Thymus (tissue), 11 donors: ENCODE results near the gene TRIM37. TPM values are rescaled to one million over a fixed set of nuclear protein-coding genes. Genes with fewer than 3 reads are reported as not detected.

Source experiments
- DNase-seq, 9 donors: peaks; one replicate each; pipeline ENCODE4 v3.0.0-alpha.2; 2013; ENCODE audit warnings: low spot score in 9 of 9, low read depth in 6 of 9, missing footprints in 1 of 9
- H3K27ac ChIP-seq, 2 donors: one replicate each; pipeline ENCODE4 v1.5.1; 2013; ENCODE audit warnings: control low read depth in 1 of 2, low read depth in 1 of 2, low read length in 1 of 2, mild to moderate bottlenecking in 1 of 2, moderate library complexity in 1 of 2
- H3K27me3 ChIP-seq, 2 donors: one replicate each; pipeline ENCODE4 v1.5.1; 2013; ENCODE audit warnings: low read length in 1 of 2; ENCODE audit not compliant: control insufficient read depth in 2 of 2, insufficient read depth in 1 of 2
- H3K36me3 ChIP-seq, 2 donors: one replicate each; pipeline ENCODE4 v1.5.1; 2013; ENCODE audit warnings: low read length in 1 of 2, mild to moderate bottlenecking in 1 of 2, moderate library complexity in 1 of 2; ENCODE audit not compliant: control insufficient read depth in 2 of 2, insufficient read depth in 2 of 2
- H3K4me1 ChIP-seq, 2 donors: one replicate each; pipeline ENCODE4 v1.5.1; 2013; ENCODE audit warnings: low read length in 2 of 2; ENCODE audit not compliant: control insufficient read depth in 2 of 2, insufficient read depth in 2 of 2
- H3K4me3 ChIP-seq, 2 donors: one replicate each; pipeline ENCODE4 v1.5.1; 2013; ENCODE audit warnings: low read length in 2 of 2, control low read depth in 1 of 2, mild to moderate bottlenecking in 1 of 2
- H3K9me3 ChIP-seq, 2 donors: one replicate each; pipeline ENCODE4 v1.5.1; 2013; ENCODE audit warnings: low read length in 1 of 2, mild to moderate bottlenecking in 1 of 2; ENCODE audit not compliant: control insufficient read depth in 2 of 2, insufficient read depth in 1 of 2
- WGBS: extraction: QIAGEN DNeasy Blood & Tissue Kit; methylation state at CpG from one replicate; pipeline ENCODE4 v1.1.7; 2013; 5-methylcytosine and 5-hydroxymethylcytosine counted together
- polyA plus RNA-seq: library from polyadenylated mRNA; stranded (reverse); fragments of 200-250 nt; gene quantifications from one replicate; pipeline ENCODE4 v1.2.3, GENCODE V29; 2013
- total RNA-seq: library from RNA; stranded (reverse); fragments of 120-200 nt; gene quantifications from one replicate; pipeline ENCODE4 v1.2.4, GENCODE V29; 2013
- donor health status: healthy.

Gene TRIM37
- total and polyA plus RNA-seq, 2 donors: 14.1 to 17.1 TPM

- WGBS: 97% methylated on average over 7 of the region's 7 CpGs
- H3K4me3 ChIP-seq: no peak overlapping the region
- peaks cover 0 to 3% of the 10 kb centered on the region in 2 donors for H3K4me1 ChIP-seq
- peaks cover 7 to 17% of the 10 kb centered on the region in 2 donors for H3K36me3 ChIP-seq
- H3K27ac ChIP-seq: no peak overlapping the region
- no peaks in the 10 kb centered on the region for H3K27me3 ChIP-seq
- no peak for DNase-seq
- H3K9me3 ChIP-seq: no peaks in the 10 kb centered on the region
Measured at GRCh38 chr17:58997756-58998553, 108.7 kb downstream of the TRIM37 start.

GRCh38 chr17:58996968-58997367, 109.7 kb downstream of the TRIM37 start:
- Histone ChIP-seq H3K27me3 (no peaks in the 10 kb centered on the region), H3K4me1 (peaks cover 0 to 3% of the 10 kb centered on the region in 2 donors), H3K27ac (no peak overlapping the region), H3K9me3 (no peaks in the 10 kb centered on the region), H3K36me3 (peaks cover 7 to 17% of the 10 kb centered on the region in 2 donors), H3K4me3 (no peak overlapping the region)
- WGBS: 96% methylated on average over 4 of the region's 4 CpGs
- DNase-seq: no peak

GRCh38 chr17:58995247-58995940, 111.3 kb downstream of the TRIM37 start:
- H3K36me3 ChIP-seq: peaks cover 10 to 17% of the 10 kb centered on the region in 2 donors
- no peaks in the 10 kb centered on the region for H3K27me3 ChIP-seq
- no peak overlapping the region for H3K27ac ChIP-seq
- H3K4me3 ChIP-seq: no peak overlapping the region
- no peaks in the 10 kb centered on the region for H3K9me3 ChIP-seq
- no peak for DNase-seq
- WGBS: 93% methylated on average over 7 of the region's 7 CpGs
- no peaks in the 10 kb centered on the region for H3K4me1 ChIP-seq

GRCh38 chr17:58993311-58993710, 113.4 kb downstream of the TRIM37 start:
- no peaks in the 10 kb centered on the region for H3K4me1 ChIP-seq
- H3K9me3 ChIP-seq: no peaks in the 10 kb centered on the region
- WGBS: 96% methylated on average over 5 of the region's 5 CpGs
- DNase-seq: no peak
- H3K4me3 ChIP-seq: no peak overlapping the region
- no peak overlapping the region for H3K27ac ChIP-seq
- H3K27me3 ChIP-seq: no peaks in the 10 kb centered on the region
- H3K36me3 ChIP-seq: peaks cover 3 to 6% of the 10 kb centered on the region in 2 donors

GRCh38 chr17:58991718-58992331, 114.9 kb downstream of the TRIM37 start:
- Histone ChIP-seq H3K36me3 (peaks cover 3 to 6% of the 10 kb centered on the region in 2 donors), H3K27ac (no peak overlapping the region), H3K4me3 (no peak overlapping the region), H3K9me3 (no peaks in the 10 kb centered on the region), H3K27me3 (no peaks in the 10 kb centered on the region), H3K4me1 (no peaks in the 10 kb centered on the region)
- WGBS: 97% methylated on average over 4 of the region's 4 CpGs
- DNase-seq: no peak

- Histone ChIP-seq H3K36me3 (peaks cover 3% of the 10 kb centered on the region in 2 donors), H3K4me3 (no peak overlapping the region), H3K9me3 (no peaks in the 10 kb centered on the region), H3K27me3 (no peaks in the 10 kb centered on the region), H3K4me1 (no peaks in the 10 kb centered on the region), H3K27ac (no peak overlapping the region)
- DNase-seq: no peak
- WGBS: 76% methylated on average over 2 of the region's 2 CpGs
Measured at GRCh38 chr17:58989629-58990028, 117.1 kb downstream of the TRIM37 start.

- Histone ChIP-seq H3K36me3 (no peaks in the 10 kb centered on the region), H3K27me3 (no peaks in the 10 kb centered on the region), H3K4me1 (no peaks in the 10 kb centered on the region), H3K9me3 (no peaks in the 10 kb centered on the region), H3K4me3 (no peak overlapping the region), H3K27ac (no peak overlapping the region)
- WGBS: 97% methylated on average over 6 of the region's 6 CpGs
- DNase-seq: no peak
Measured at GRCh38 chr17:58985971-58986370, 120.7 kb downstream of the TRIM37 start.

- no peaks in the 10 kb centered on the region for H3K27me3 ChIP-seq
- no peaks in the 10 kb centered on the region for H3K9me3 ChIP-seq
- no peaks in the 10 kb centered on the region for H3K4me1 ChIP-seq
- no peak for DNase-seq
- H3K27ac ChIP-seq: no peak overlapping the region
- H3K4me3 ChIP-seq: no peak overlapping the region
- no peaks in the 10 kb centered on the region for H3K36me3 ChIP-seq
- 90% methylated on average over 6 of the region's 6 CpGs for WGBS
Measured at GRCh38 chr17:58985367-58985766, 121.3 kb downstream of the TRIM37 start.

- no peaks in the 10 kb centered on the region for H3K4me1 ChIP-seq
- no peak overlapping the region for H3K4me3 ChIP-seq
- WGBS: 98% methylated on average over 3 of the region's 3 CpGs
- no peaks in the 10 kb centered on the region for H3K36me3 ChIP-seq
- no peak overlapping the region for H3K27ac ChIP-seq
- H3K27me3 ChIP-seq: no peaks in the 10 kb centered on the region
- no peak for DNase-seq
- no peaks in the 10 kb centered on the region for H3K9me3 ChIP-seq
Measured at GRCh38 chr17:58982626-58983025, 124.1 kb downstream of the TRIM37 start.
